Activated T-helper 2 cell treated with anti-CD3 and anti-CD28 coated beads, Interferon-gamma antibody, Interleukin-2, Interleukin-4, amounts not matched to agents 10 μg/mL and 5 μg/mL and 100 μg/mL, durations not matched to agents 14 hours and 24 hours and 36 hours (primary cell): Measurements from ENCODE around the gene MAP3K12. TPM values are rescaled to one million over a fixed set of nuclear protein-coding genes. Genes with fewer than 3 reads are reported as not detected.
A peak's percentile ranks its signal among the peaks of the same experiment; 100 is the strongest.
"Not testable (repeated sequence)": the region's sequence is repeated elsewhere in the genome, so short reads cannot be mapped to it uniquely, and the experiment has no call there.

Experiments used
- DNase-seq: peaks from one replicate; pipeline ENCODE4 v3.0.0; 2021; ENCODE audit warnings: low spot score
- H3K27ac Mint-ChIP-seq: one replicate; pipeline ENCODE4 v1.8.0; 2021; ENCODE audit warnings: mixed read lengths
- H3K27me3 Mint-ChIP-seq: one replicate; pipeline ENCODE4 v1.8.0; 2021; ENCODE audit warnings: low read depth, mixed read lengths
- H3K36me3 Mint-ChIP-seq: one replicate; pipeline ENCODE4 v1.8.0; 2021; ENCODE audit warnings: low read depth, mixed read lengths
- H3K4me1 Mint-ChIP-seq: one replicate; pipeline ENCODE4 v1.8.0; 2021; ENCODE audit warnings: low read depth, mixed read lengths
- H3K4me3 Mint-ChIP-seq: one replicate; pipeline ENCODE4 v1.8.0; 2021; ENCODE audit warnings: low read depth, mild to moderate bottlenecking, moderate library complexity, mixed read lengths
- H3K9me3 Mint-ChIP-seq: one replicate; pipeline ENCODE4 v1.8.0; 2021; ENCODE audit warnings: mixed read lengths
- intact Hi-C: fragments of 100-400 bp; cut with micrococcal nuclease; formaldehyde crosslinking; loops from one replicate; pipeline ENCODE4 v1.15.1; 2023
- total RNA-seq: library from RNA; stranded (reverse); gene quantifications from 2 replicates; pipeline ENCODE4 v1.2.3, GENCODE V29; 2022

MAP3K12 gene
- total RNA-seq, 1 donor from 2014 or later, result 14.7 TPM

DNA sequence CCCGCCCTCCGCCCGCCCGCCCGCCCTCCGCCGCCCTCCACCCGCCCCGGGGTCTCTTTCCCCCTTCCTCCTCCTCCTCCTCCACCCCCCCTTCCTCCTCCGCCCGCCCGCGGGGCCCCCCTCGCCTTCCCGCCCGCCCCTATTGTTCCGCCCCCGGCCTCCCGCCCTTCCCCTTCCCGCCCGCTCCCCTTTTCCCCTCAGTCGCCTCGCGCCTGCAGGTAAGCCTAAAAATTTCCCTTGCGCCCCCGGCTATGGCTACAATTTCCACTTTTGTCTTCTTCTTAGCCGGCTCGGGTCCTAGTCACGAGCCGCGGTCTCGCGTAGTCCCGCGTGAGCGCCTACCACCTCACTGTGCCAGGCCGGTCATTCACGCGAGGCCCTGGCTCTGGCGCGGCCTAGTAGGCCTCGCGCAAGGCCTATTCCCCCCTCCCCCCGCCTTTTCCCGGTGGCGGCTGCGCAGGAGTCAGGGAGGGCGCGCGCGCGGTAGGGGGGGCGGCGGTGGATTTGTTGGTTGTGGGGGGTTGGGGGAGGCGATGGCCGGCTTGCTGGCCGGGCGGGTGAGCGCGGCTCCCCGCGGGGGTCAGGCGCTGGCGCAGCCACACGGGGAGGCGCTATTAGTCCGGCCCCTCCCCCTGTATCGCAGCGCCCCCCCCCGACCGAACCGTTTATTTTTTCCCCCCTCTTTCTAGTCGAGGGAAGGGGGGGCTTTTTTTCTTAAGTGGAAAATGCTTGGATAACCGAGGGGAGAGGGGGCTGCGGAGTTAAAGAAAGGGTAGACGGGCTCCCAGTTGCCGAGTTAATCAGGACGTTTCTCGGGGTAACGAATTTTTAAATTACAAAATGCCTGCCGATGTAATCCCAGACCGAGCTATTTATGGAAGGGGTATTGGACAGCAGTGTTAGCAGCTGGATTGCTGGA, 46.8 kb downstream of the MAP3K12 start:
- peaks cover 35% of the 10 kb centered on the region for H3K4me1 Mint-ChIP-seq
- H3K9me3 Mint-ChIP-seq, result no peaks in the 10 kb centered on the region
- peaks cover 65% of the 10 kb centered on the region for H3K36me3 Mint-ChIP-seq
- DNase-seq, result peak; percentile 71
- peak overlapping the region; percentile 100 for H3K4me3 Mint-ChIP-seq
- H3K27ac Mint-ChIP-seq, result peak overlapping the region; percentile 100
- intact Hi-C loops, result no loop called here
- no peaks in the 10 kb centered on the region for H3K27me3 Mint-ChIP-seq

DNA sequence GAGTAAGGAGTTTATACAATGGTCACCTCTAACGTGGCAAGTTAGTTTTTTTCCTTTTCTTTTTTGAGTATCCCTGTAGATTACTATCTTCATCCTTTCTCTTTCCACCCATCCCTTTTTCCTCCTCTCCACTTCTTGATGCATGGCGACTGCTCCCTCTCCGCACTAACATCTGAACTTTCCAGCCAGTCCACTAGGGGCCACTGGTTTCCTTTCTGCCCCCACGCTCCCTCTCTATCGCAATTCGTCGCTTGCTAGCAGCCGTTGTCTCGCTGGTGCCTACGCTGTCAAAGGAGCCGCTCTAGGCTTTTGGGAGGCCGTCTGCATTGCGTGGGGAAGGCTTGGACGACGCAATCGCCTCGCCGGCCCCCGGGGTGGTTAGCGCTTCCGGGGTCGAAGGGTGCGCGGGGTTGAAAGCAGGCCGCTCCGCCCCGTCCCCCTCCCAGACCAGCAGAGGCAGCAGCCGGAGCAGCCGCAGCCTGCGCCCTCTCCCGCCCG, 47.5 kb downstream of the MAP3K12 start, which contains the start of gene PCBP2:
Gene PCBP2, plus strand, starts transcription at position 442 of the 498 bp plus-strand sequence. CDS start 2,699 bp downstream, outside the sequence.
- Mint-ChIP-seq H3K27ac (peak within 1 kb of the TSS; percentile 100), H3K4me1 (peaks cover 35% of the 10 kb centered on the region), H3K27me3 (no peaks in the 10 kb centered on the region), H3K4me3 (peak within 1 kb of the TSS; percentile 100), H3K36me3 (peaks cover 59% of the 10 kb centered on the region), H3K9me3 (no peaks in the 10 kb centered on the region)
- DNase-seq, result peak; percentile 97
- intact Hi-C loops, result loop anchor here (1.0 kb wide), 2 partner anchors 10 to 50 kb away; partner anchors contain the start of genes PRR13 and TARBP2

- H3K36me3 Mint-ChIP-seq, result peaks cover 61% of the 10 kb centered on the region
Measured at GRCh38 chr12:53450936-53451335, 48.3 kb downstream of the MAP3K12 start.

DNA sequence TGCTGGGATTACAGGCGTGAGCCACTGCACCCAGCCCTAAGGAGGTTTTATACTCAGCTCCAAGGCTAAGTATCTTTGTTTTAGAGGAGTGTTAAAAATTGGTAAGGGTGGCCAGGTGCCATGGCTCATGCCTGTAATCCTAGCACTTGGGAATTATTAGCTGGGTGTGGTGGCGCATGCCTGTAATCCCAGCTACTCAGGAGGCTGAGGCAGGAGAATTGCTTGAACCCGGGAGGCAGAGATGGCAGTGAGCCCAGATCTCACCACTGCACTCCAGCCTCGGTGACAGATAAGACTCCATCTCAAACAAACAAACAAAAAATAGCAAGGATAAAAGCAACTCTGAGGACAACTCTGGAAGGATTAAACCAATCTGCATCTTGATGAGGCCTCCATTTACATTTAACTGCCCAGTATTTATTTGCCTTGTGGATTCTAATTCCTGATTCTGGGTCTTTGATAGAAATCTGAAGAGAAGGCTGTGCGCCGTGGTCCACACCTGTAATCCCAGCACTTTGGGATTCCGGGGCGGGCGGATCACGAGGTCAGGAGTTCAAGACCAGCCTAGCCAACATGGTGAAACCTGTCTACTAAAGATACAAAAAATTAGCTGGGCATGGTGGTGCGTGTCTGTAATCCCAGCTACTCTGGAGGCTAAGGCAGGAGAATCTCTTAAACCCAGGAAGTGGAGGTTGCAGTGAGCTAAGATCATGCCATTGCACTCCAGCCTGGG, 54.5 kb downstream of the MAP3K12 start:
- H3K27ac Mint-ChIP-seq, H3K9me3 Mint-ChIP-seq, intact Hi-C loops, DNase-seq, H3K4me3 Mint-ChIP-seq, H3K27me3 Mint-ChIP-seq: not testable (repeated sequence)
- Mint-ChIP-seq H3K36me3 (peaks cover 60% of the 10 kb centered on the region), H3K4me1 (peaks cover 28% of the 10 kb centered on the region)

More at GRCh38 chr12:53450936-53451335, 48.3 kb downstream of the MAP3K12 start:
- no peak for DNase-seq
- intact Hi-C loops, result loop anchor here (1.0 kb wide), 2 partner anchors 10 to 50 kb away; partner anchors contain the start of genes PRR13 and TARBP2
- Mint-ChIP-seq H3K27me3 (no peaks in the 10 kb centered on the region), H3K9me3 (no peaks in the 10 kb centered on the region), H3K4me3 (no peak overlapping the region), H3K4me1 (peaks cover 37% of the 10 kb centered on the region), H3K27ac (no peak overlapping the region)

GRCh38 chr12:53443955-53444354, 55.3 kb downstream of the MAP3K12 start:
- H3K36me3 Mint-ChIP-seq, result peaks cover 60% of the 10 kb centered on the region
- peaks cover 28% of the 10 kb centered on the region for H3K4me1 Mint-ChIP-seq
- intact Hi-C loops, result no loop called here
- no peak overlapping the region for H3K27ac Mint-ChIP-seq
- no peak for DNase-seq
- H3K9me3 Mint-ChIP-seq, result no peaks in the 10 kb centered on the region
- peak overlapping the region; percentile 41 for H3K4me3 Mint-ChIP-seq
- no peaks in the 10 kb centered on the region for H3K27me3 Mint-ChIP-seq

- peak within 1 kb of the TSS; percentile 84 for H3K27ac Mint-ChIP-seq
- H3K4me3 Mint-ChIP-seq, result peak within 1 kb of the TSS; percentile 97
- H3K36me3 Mint-ChIP-seq, result peaks cover 43% of the 10 kb centered on the region
- intact Hi-C loops, result loop anchor here (1.0 to 2.0 kb wide), 2 partner anchors 10 to 20 kb away; no protein-coding TSS in a partner anchor
- H3K27me3 Mint-ChIP-seq, result no peaks in the 10 kb centered on the region
- DNase-seq, result peak; percentile 96
- H3K4me1 Mint-ChIP-seq, result peaks cover 26% of the 10 kb centered on the region
- no peaks in the 10 kb centered on the region for H3K9me3 Mint-ChIP-seq
Measured at GRCh38 chr12:53441040-53441833, 58.0 kb downstream of the MAP3K12 start, which contains the start of gene PRR13. Gene PRR13, plus strand, starts transcription at chr12:53441734. Its CDS starts 981 bp downstream, at chr12:53442715.

- peak overlapping the region; percentile 28 for H3K4me3 Mint-ChIP-seq
- intact Hi-C loops, H3K9me3 Mint-ChIP-seq, H3K27ac Mint-ChIP-seq, H3K27me3 Mint-ChIP-seq, DNase-seq: not testable (repeated sequence)
- peaks cover 28% of the 10 kb centered on the region for H3K36me3 Mint-ChIP-seq
- H3K4me1 Mint-ChIP-seq, result peaks cover 18% of the 10 kb centered on the region
Measured at GRCh38 chr12:53439582-53439981, 59.7 kb downstream of the MAP3K12 start.

- H3K9me3 Mint-ChIP-seq, H3K27ac Mint-ChIP-seq, H3K36me3 Mint-ChIP-seq, H3K4me3 Mint-ChIP-seq, H3K4me1 Mint-ChIP-seq, intact Hi-C loops, H3K27me3 Mint-ChIP-seq, DNase-seq: not testable (repeated sequence)
Measured at GRCh38 chr12:53435326-53435725, 63.9 kb downstream of the MAP3K12 start.

DNA sequence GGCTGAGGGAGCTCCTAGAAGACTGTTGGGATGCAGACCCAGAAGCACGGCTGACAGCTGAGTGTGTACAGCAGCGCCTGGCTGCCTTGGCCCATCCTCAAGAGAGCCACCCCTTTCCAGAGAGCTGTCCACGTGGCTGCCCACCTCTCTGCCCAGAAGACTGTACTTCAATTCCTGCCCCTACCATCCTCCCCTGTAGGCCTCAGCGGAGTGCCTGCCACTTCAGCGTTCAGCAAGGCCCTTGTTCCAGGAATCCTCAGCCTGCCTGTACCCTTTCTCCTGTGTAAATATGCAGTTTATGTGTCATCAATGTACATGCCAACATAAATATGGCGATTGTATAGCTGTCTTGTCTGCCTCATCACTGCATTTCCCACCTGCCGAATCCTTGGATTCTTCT, 68.1 kb downstream of the MAP3K12 start:
- Mint-ChIP-seq H3K4me1 (peaks cover 6% of the 10 kb centered on the region), H3K27ac (no peak overlapping the region), H3K9me3 (no peaks in the 10 kb centered on the region), H3K4me3 (no peak overlapping the region), H3K36me3 (no peaks in the 10 kb centered on the region), H3K27me3 (no peaks in the 10 kb centered on the region)
- intact Hi-C loops, result no loop called here
- no peak for DNase-seq

GRCh38 chr12:53430116-53430515, 69.1 kb downstream of the MAP3K12 start:
- H3K4me3 Mint-ChIP-seq, result no peak overlapping the region
- no peak for DNase-seq
- no peaks in the 10 kb centered on the region for H3K27me3 Mint-ChIP-seq
- intact Hi-C loops, result no loop called here
- H3K27ac Mint-ChIP-seq, result no peak overlapping the region
- no peaks in the 10 kb centered on the region for H3K36me3 Mint-ChIP-seq
- H3K4me1 Mint-ChIP-seq, result peaks cover 6% of the 10 kb centered on the region
- no peaks in the 10 kb centered on the region for H3K9me3 Mint-ChIP-seq
